Gastroesophageal sphincter (tissue), 3 donors: Measurements from ENCODE around the gene PYCR2.
"Not testable (repeated sequence)": the region's sequence is repeated elsewhere in the genome, so short reads cannot be mapped to it uniquely, and the experiment has no call there.

ENCODE experiments used
- EP300 ChIP-seq: sonication (generic); formaldehyde crosslinking; IDR thresholded peaks from one replicate; pipeline ENCODE4 v1.6.1; 2017; ENCODE audit warnings: antibody characterized with exemption, mild to moderate bottlenecking
- POLR2AphosphoS5 ChIP-seq: sonication (generic); formaldehyde crosslinking; IDR thresholded peaks from one replicate; pipeline ENCODE4 v1.6.1; 2017; ENCODE audit warnings: antibody characterized with exemption
- TF ChIP-seq, protein P1 (sequence below), 4 experiments: fragments of 200-600 bp in 2 of 4; fragments of 450-650 bp in 2 of 4; sonication (generic) in 1 of 4; IDR thresholded peaks; one replicate each; pipeline ENCODE4 v1.5.1; 2017 to 2019; ENCODE audit warnings: antibody characterized with exemption in 4 of 4, mild to moderate bottlenecking in 2 of 4, moderate library complexity in 2 of 4

DNA sequence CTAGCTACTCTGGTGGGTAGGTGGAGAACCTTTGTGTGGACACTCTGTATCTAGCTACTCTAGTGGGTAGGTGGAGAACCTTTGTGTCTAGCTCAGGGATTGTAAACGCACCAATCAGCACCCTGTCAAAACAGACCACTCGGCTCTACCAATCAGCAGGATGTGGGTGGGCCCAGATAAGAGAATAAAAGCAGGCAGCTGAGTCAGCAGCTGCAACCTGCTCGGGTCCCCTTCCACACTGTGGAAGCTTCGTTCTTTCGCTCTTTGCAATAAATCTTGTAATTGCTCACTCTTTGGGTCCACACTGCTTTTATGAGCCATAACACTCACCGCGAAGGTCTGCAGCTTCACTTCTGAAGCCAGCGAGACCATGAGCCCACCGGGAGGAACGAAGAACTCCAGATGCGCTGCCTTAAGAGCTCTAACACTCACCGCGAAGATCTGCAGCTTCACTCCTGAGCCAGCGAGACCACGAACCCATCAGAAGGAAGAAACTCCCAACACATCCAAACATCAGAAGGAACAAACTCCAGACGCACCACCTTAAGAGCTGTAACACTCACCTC is 46.6 kb upstream of the PYCR2 start:
- TF ChIP-seq, protein P1, sequence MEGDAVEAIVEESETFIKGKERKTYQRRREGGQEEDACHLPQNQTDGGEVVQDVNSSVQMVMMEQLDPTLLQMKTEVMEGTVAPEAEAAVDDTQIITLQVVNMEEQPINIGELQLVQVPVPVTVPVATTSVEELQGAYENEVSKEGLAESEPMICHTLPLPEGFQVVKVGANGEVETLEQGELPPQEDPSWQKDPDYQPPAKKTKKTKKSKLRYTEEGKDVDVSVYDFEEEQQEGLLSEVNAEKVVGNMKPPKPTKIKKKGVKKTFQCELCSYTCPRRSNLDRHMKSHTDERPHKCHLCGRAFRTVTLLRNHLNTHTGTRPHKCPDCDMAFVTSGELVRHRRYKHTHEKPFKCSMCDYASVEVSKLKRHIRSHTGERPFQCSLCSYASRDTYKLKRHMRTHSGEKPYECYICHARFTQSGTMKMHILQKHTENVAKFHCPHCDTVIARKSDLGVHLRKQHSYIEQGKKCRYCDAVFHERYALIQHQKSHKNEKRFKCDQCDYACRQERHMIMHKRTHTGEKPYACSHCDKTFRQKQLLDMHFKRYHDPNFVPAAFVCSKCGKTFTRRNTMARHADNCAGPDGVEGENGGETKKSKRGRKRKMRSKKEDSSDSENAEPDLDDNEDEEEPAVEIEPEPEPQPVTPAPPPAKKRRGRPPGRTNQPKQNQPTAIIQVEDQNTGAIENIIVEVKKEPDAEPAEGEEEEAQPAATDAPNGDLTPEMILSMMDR (IDR thresholded peaks at IDR 0.05): not testable (repeated sequence)
- not testable (repeated sequence) for TF ChIP-seq EP300, POLR2AphosphoS5
